Calu3 (cell line): ENCODE measurements around the gene CRELD1. TPM values are rescaled to one million over a fixed set of nuclear protein-coding genes. Genes with fewer than 3 reads are reported as not detected.

Experiments used
- BruUV-seq: library from RNA; stranded (reverse); fragments of 400-500 nt; replicated peaks from 2 replicates; lab custom pipeline; 2021; lab: Mats Ljungman, UMichigan
- CTCF ChIA-PET: fragments of 300-600 bp; sonication (Branson Sonifier 250); formaldehyde crosslinking; loops from one replicate; lab custom pipeline; 2022; ENCODE audit warnings: antibody characterized with exemption; lab: Charles Lee
- DNase-seq: peaks from one replicate; pipeline ENCODE4 v3.0.0; 2022
- H3K27ac Mint-ChIP-seq: one replicate; pipeline ENCODE4 v1.8.0; 2022; ENCODE audit warnings: mixed read lengths; ENCODE audit not compliant: unreplicated experiment
- H3K27me3 Mint-ChIP-seq: one replicate; pipeline ENCODE4 v1.8.0; 2022; ENCODE audit warnings: mixed read lengths; ENCODE audit not compliant: unreplicated experiment
- H3K36me3 Mint-ChIP-seq: one replicate; pipeline ENCODE4 v1.8.0; 2022; ENCODE audit warnings: mild to moderate bottlenecking, moderate library complexity, mixed read lengths; ENCODE audit not compliant: insufficient read depth, unreplicated experiment
- H3K4me1 Mint-ChIP-seq: one replicate; pipeline ENCODE4 v1.8.0; 2022; ENCODE audit warnings: mild to moderate bottlenecking, low read depth, mixed read lengths; ENCODE audit not compliant: unreplicated experiment
- H3K4me3 Mint-ChIP-seq: one replicate; pipeline ENCODE4 v1.8.0; 2022; ENCODE audit warnings: mild to moderate bottlenecking, low read depth, moderate library complexity, mixed read lengths; ENCODE audit not compliant: unreplicated experiment
- H3K9me3 Mint-ChIP-seq: one replicate; pipeline ENCODE4 v1.8.0; 2022; ENCODE audit warnings: low read depth, mixed read lengths; ENCODE audit not compliant: unreplicated experiment
- intact Hi-C: fragments of 100-400 bp; cut with micrococcal nuclease; formaldehyde crosslinking; loops from one replicate; pipeline ENCODE4 v1.10.0; 2022; ENCODE audit not compliant: unreplicated experiment
- total RNA-seq: library from RNA; stranded (reverse); gene quantifications from 2 replicates; pipeline ENCODE4 v1.2.3, GENCODE V29; 2022
- TF ChIP-seq, protein P1 (sequence below): fragments of 200-600 bp; IDR thresholded peaks from one replicate; pipeline ENCODE4 v1.8.0; 2022; ENCODE audit warnings: antibody characterized with exemption; ENCODE audit not compliant: unreplicated experiment

CRELD1 gene
- total RNA-seq, 1 experiment from 2014 or later, result 25.4 TPM

DNA sequence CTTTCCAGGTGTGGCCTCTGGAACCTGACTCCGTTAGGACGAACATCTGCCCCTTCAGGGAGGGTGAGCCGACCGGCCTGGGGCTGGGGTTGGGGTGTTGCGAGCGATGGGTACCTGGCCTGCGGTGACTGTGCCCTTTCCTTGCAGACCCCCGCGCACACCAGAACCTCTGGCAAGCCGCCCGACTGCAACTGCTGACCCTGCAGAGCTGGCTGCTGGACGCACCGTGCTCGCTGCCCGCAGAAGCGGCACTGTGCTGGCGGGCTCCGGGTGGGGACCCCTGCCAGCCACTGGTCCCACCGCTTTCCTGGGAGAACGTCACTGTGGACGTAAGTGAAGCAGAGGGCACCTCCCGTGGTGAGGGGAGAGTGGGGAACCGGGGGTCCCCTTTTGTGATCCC lies 5.5 kb upstream of the CRELD1 start:
- no peak for DNase-seq
- CTCF ChIA-PET, result no interaction called here
- Mint-ChIP-seq H3K36me3 (peaks cover 10% of the 10 kb centered on the region), H3K27ac (no peak overlapping the region), H3K9me3 (no peaks in the 10 kb centered on the region), H3K27me3 (no peaks in the 10 kb centered on the region), H3K4me3 (no peak overlapping the region), H3K4me1 (no peaks in the 10 kb centered on the region)
- TF ChIP-seq, protein P1, sequence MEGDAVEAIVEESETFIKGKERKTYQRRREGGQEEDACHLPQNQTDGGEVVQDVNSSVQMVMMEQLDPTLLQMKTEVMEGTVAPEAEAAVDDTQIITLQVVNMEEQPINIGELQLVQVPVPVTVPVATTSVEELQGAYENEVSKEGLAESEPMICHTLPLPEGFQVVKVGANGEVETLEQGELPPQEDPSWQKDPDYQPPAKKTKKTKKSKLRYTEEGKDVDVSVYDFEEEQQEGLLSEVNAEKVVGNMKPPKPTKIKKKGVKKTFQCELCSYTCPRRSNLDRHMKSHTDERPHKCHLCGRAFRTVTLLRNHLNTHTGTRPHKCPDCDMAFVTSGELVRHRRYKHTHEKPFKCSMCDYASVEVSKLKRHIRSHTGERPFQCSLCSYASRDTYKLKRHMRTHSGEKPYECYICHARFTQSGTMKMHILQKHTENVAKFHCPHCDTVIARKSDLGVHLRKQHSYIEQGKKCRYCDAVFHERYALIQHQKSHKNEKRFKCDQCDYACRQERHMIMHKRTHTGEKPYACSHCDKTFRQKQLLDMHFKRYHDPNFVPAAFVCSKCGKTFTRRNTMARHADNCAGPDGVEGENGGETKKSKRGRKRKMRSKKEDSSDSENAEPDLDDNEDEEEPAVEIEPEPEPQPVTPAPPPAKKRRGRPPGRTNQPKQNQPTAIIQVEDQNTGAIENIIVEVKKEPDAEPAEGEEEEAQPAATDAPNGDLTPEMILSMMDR, result no peak
- no TSS peak for BruUV-seq
- intact Hi-C loops, result no loop called here

DNA sequence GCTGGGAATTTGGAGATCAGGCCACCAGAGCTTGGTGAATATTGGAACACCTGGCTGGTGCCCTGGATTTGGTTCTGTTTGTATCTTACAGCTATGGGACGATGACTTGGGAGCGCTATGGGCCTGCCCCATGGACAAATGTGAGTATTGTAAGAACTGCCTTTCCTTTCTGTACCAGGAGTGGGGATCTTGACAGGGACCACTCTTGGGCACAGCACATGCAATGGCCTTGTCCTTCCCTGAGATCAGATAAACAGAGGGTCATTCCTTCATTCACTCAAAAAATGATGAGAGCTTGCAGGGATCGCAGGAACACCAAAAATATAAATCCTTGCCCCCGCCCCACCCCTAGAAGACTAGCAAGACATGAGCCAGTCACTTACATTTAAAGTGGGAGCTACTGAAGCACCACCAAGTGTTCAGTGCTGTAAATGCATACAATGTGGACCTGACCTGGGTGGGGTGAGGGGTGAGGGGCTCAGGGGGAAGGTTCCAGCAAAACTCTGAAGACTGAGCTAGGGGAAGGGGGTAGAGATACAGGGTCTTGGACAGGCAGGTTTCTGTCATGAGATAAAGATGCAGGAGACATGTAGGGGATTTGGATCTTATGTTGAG lies 2.7 kb upstream of the CRELD1 start:
- H3K4me1 Mint-ChIP-seq, result peaks cover 14% of the 10 kb centered on the region
- intact Hi-C loops, result loop anchor here (5.0 kb wide), 1 partner anchor 84 kb away; no protein-coding TSS in a partner anchor
- no peak overlapping the region for H3K4me3 Mint-ChIP-seq
- CTCF ChIA-PET, result interaction anchor here (0.6 kb wide), 1 partner anchor 33 kb away, joined by 4 read pairs; no protein-coding TSS in a partner anchor
- no peak for DNase-seq
- no peaks in the 10 kb centered on the region for H3K9me3 Mint-ChIP-seq
- no peak overlapping the region for H3K27ac Mint-ChIP-seq
- TF ChIP-seq, protein P1, result no peak
- H3K27me3 Mint-ChIP-seq, result no peaks in the 10 kb centered on the region
- H3K36me3 Mint-ChIP-seq, result peaks cover 36% of the 10 kb centered on the region
- no TSS peak for BruUV-seq

DNA sequence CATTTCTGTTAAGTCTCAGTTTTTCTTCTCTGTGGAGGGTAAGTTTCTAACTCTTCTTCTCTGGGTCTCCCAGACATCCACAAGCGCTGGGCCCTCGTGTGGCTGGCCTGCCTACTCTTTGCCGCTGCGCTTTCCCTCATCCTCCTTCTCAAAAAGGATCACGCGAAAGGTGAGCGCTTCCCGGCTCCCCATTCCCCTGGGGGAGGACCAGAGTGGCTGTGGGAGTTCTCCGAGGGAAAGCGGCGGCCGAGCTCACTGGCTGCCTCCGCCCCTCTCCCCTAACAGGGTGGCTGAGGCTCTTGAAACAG lies 1.1 kb upstream of the CRELD1 start:
- no peak for DNase-seq
- H3K4me1 Mint-ChIP-seq, result peaks cover 15% of the 10 kb centered on the region
- CTCF ChIA-PET, result interaction anchor here (0.6 to 1.9 kb wide), 10 partner anchors 9 to 1134 kb away, joined by 3 to 20 read pairs (median 3); partner anchors contain the start of gene IL17RC
- TF ChIP-seq, protein P1, result no peak
- H3K27ac Mint-ChIP-seq, result peak overlapping the region; percentile 95
- intact Hi-C loops, result loop anchor here (2.0 to 5.0 kb wide), 2 partner anchors 34 to 85 kb away; no protein-coding TSS in a partner anchor
- peak overlapping the region; percentile 93 for H3K4me3 Mint-ChIP-seq
- no peaks in the 10 kb centered on the region for H3K27me3 Mint-ChIP-seq
- no peaks in the 10 kb centered on the region for H3K9me3 Mint-ChIP-seq
- peaks cover 36% of the 10 kb centered on the region for H3K36me3 Mint-ChIP-seq
- no TSS peak for BruUV-seq

DNA sequence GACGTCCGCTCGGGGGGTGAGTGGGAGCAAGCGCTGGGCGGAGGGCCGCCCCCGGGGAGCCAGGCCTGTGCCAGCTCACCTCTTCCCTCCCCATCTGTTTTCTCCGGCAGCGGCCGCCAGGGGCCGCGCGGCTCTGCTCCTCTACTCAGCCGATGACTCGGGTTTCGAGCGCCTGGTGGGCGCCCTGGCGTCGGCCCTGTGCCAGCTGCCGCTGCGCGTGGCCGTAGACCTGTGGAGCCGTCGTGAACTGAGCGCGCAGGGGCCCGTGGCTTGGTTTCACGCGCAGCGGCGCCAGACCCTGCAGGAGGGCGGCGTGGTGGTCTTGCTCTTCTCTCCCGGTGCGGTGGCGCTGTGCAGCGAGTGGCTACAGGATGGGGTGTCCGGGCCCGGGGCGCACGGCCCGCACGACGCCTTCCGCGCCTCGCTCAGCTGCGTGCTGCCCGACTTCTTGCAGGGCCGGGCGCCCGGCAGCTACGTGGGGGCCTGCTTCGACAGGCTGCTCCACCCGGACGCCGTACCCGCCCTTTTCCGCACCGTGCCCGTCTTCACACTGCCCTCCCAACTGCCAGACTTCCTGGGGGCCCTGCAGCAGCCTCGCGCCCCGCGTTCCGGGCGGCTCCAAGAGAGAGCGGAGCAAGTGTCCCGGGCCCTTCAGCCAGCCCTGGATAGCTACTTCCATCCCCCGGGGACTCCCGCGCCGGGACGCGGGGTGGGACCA lies 632 bp upstream of the CRELD1 start:
- Mint-ChIP-seq H3K9me3 (no peaks in the 10 kb centered on the region), H3K27ac (peak overlapping the region; percentile 95), H3K27me3 (no peaks in the 10 kb centered on the region), H3K4me1 (peaks cover 15% of the 10 kb centered on the region), H3K36me3 (peaks cover 36% of the 10 kb centered on the region), H3K4me3 (peak overlapping the region; percentile 93)
- no TSS peak for BruUV-seq
- peak; percentile 84 for DNase-seq
- CTCF ChIA-PET, result interaction anchor here (0.5 to 1.9 kb wide), 13 partner anchors 8 to 1135 kb away, joined by 3 to 20 read pairs (median 3); partner anchors contain the start of genes IL17RC and SEC13
- intact Hi-C loops, result loop anchor here (2.0 to 5.0 kb wide), 2 partner anchors 34 to 86 kb away; no protein-coding TSS in a partner anchor
- TF ChIP-seq, protein P1, result peak; percentile 38
